HG03439 (cell line): ENCODE results near the gene GLI3.

Experiments
- ATAC-seq: cut with Tn5 transposase; IDR thresholded peaks from one replicate; pipeline ENCODE4 v1.9.1; 2021; ENCODE audit warnings: mild to moderate bottlenecking, moderate library complexity; ENCODE audit not compliant: unreplicated experiment

The GLI3 gene

DNA sequence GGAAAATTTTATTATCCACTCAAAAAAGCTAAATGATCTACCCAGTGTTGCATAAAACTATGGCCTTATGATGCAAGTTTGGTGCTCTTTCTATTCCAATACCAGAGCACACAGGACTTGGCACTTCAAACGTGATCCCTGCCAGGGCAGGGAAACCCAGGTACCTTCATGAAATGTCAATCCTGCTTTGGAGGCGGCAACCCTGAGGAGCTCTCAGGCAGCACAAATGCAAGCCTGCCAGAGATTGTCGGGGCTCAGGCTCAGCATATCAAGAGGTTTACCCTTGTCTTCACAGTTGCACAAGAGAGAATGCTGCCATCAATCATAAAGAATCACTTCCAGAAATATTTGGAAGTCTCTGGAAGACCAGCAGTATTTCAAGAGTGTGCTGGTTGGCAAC lies 151.5 kb downstream of the GLI3 start:
- ATAC-seq, result no peak

DNA sequence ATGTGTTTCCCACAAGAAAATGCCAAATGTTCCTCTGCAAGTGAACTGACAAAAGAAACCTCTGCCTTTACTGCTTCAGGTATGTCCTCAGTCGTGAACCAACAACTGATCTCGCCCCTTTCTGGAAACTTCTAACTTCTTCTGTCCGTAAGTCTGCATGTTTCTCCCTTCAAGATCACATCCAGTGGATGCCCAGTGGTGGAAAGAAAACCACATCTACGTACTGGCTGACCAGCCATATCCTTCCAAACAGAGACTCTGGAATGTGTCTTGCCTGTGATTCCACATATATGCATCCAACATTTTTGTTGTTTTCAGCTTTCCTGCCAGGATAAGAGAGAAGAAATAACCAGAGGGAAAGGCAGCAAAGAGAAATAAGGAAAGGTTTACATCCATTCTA lies 152.7 kb downstream of the GLI3 start:
- no peak for ATAC-seq

- no peak for ATAC-seq
Observed at GRCh38 chr7:42083284-42083683, 153.7 kb downstream of the GLI3 start.

DNA sequence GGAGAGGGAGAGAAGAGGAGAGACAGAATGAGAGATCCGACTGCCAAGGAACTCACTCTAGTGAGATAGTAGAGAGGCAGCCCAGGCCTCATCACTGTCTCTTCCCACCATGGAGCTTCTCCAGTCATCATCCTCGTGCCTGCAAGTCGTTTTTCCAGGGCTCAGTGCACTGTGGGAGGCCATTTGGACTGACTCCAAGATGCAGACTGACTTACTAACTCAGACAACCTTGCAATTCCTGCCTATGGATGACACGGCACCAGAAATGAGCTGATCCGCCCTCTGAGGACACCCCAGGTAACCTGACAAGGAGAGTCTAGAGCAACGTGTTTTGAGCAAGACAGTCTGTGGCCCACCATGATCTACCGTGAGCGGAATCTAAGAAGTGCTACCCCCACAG lies 154.9 kb downstream of the GLI3 start:
- ATAC-seq, result no peak

GRCh38 chr7:42081671-42082070 lies 155.3 kb downstream of the GLI3 start:
- ATAC-seq, result no peak

GRCh38 chr7:42080841-42081586 lies 156.0 kb downstream of the GLI3 start:
- ATAC-seq, result no peak

DNA sequence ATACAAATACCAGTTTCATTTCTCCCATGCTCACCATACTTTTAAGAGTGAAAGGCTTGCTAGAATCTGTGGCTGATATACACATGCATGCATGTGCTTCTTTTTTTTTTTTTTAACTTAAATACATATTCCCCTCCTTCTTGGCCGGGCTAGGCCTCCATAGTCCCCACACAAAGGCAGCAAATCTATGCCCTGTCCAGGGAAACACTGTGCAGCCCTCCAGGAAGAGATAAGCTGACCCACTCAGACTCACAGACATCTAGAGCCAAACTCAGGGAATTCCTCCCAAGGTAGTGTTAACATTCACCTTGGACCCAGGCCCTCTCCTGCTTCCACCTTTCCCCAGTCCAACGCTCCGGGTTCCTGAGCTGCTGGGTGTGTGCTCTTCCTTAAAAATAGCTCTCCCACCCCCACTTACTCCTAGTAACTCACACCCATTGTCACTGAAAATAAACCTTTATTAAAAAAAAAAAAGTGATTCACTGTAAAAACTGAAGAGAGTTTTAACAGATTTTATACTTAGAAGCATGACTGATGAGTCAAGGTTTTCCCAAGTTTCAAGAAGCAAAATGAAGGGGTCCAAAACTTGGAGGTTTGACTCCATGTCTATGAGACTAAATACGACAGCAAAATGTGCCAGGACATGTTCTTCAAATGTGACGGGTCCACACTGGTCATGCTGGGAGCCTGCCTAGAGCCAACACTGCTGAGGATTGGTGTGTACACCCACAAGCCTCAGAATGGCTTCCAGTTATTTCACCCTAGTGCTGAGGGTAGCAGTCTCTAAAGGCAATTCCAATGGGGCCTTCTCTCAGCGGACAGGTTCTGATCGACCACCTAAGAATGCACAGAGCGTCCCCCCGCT lies 159.5 kb downstream of the GLI3 start:
- ATAC-seq, result no peak

DNA sequence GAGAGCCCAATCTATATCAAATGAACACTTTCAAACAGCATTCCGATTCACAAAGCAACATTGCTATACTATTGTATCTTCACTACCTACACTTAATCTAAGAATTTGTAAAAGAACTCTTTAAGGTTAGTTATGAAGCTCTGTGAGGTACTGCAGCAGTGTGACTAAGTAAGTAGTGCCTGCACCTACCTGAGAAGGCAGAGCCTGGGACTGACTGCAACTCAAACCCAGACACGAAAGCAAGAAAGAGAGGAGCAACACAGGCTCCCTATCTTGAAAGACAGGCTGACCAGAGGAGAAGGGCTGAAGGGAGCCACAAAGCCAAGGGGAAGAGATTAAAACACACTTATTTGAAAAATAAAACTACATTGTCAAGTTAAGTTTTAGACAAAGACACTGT lies 160.1 kb downstream of the GLI3 start:
- ATAC-seq, result no peak

- no peak for ATAC-seq
Observed at GRCh38 chr7:42075418-42075817, 161.6 kb downstream of the GLI3 start.

GRCh38 chr7:42074076-42074475 lies 162.9 kb downstream of the GLI3 start:
- no peak for ATAC-seq

- no peak for ATAC-seq
Observed at GRCh38 chr7:42071372-42072261, 165.4 kb downstream of the GLI3 start.

- no peak for ATAC-seq
Observed at GRCh38 chr7:42070068-42070467, 166.9 kb downstream of the GLI3 start.

- ATAC-seq, result no peak
Observed at GRCh38 chr7:42069590-42069989, 167.4 kb downstream of the GLI3 start.

GRCh38 chr7:42068554-42069280 lies 168.3 kb downstream of the GLI3 start:
- ATAC-seq, result no peak

DNA sequence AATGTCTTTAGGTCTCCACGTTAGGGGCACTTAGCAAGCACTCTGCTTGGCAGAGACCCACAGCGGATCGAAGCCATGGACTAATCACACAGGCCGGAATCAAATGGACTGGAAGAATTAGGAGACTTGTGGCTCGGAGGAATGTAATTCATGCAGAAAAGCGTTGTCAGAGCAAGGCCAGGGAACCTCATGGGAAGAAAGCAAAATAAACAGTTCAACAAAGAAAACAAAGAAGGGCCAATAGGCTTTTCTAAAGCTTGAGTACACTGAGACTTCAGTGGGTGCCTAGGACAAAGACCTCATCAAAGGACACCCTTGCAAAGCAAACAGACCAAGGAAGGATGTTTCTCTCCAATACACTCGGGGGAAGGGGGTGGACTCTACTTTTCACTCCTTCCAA lies 171.1 kb downstream of the GLI3 start:
- ATAC-seq, result no peak

GRCh38 chr7:42065015-42065414 lies 172.0 kb downstream of the GLI3 start:
- no peak for ATAC-seq

GRCh38 chr7:42064534-42064933 lies 172.5 kb downstream of the GLI3 start:
- no peak for ATAC-seq

DNA sequence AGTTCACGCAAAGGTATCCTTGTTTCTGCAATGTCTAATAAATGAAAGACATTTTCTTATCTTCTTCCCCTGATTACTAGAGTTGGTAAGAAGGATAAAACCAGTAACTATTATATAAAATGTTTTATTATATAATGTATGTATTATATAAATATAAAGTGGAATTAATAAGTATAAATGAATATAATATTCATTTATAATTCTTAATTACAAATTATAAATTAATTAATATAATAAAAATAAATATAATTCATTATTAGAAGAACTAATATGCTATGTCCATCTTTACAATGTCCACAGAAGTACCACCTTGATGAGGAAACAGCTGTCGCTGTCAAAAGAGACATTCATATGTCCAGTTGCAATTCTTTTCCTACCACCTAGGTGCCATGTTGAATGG lies 177.7 kb downstream of the GLI3 start:
- no peak for ATAC-seq

DNA sequence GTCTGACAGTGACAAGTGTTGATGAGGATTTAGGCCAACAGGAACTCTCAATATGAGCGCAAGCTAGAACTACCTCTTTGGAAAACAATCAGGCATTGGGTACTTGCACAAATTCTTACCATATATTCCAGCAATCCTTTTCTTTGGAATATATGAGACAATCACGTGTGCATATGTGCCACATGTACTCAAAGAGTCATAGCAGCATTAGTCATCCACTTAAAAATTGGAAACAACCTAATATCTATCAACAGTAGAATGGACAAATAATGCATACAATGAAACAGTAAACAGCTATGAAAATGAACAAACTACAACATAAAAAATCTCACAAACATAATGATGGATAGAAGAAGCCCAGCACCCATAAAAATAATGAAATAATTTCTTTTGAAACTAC lies 179.7 kb downstream of the GLI3 start:
- no peak for ATAC-seq

DNA sequence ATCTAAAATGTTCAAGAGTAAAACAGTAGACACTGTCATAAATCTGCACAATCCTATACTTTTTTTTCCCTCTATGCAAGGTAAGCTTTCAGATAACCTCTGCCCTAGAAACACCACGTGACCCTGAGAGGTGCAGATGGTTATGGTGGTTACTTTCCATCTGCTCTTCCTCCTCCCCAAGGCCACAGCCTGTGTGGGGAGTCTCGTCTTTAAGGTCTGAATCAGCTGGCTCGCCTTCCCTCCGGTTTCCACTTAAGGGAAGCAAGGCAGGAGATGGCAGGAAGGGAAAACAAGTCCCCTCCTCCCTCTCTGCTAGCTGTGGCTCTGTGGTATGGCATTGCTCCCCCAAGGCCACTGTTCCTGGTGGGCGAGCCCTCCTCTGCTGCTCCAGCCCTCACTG lies 181.8 kb downstream of the GLI3 start:
- no peak for ATAC-seq

DNA sequence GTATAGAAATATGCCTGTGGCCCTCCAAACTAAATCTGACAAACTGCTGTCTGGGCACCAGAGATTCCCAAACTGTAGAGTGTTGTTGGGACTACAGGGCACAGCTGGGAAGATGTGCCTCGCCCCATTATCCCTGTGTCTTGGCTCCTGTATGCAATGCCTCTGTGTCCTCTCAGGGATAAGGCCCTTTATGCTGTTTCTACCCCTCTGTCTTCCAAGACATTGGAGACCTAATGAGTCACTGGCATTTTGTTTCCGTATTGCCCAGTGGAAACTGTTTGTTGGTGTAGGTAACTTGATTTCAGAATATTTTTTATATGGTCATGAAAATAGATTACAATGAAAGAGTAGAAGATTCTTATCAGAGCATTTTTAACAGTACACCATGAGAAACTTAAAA lies 183.2 kb downstream of the GLI3 start:
- ATAC-seq, result no peak
